Measurements from ENCODE around the gene MEN1. TPM values are rescaled to one million over a fixed set of nuclear protein-coding genes. Genes with fewer than 3 reads are reported as not detected.

Gene MEN1
- total RNA-seq, 2 donors from 2014 or later, result 27.9 to 45.5 TPM

GRCh38 chr11:64796757-64797541 is 13.4 kb downstream of the MEN1 start:
- 88% methylated on average over 19 of the region's 19 CpGs for WGBS
- no peak for DNase-seq (ENCODE audit: low spot score)

GRCh38 chr11:64796047-64796756 is 14.1 kb downstream of the MEN1 start:
- WGBS, result 82% methylated on average over 19 of the region's 19 CpGs
- Histone ChIP-seq H3K36me3 (peaks cover 3 to 9% of the 10 kb centered on the region in 2 donors), H3K9me3 (no peaks in the 10 kb centered on the region), H3K4me3 (no peak overlapping the region), H3K4me1 (replicated peaks) (no peaks in the 10 kb centered on the region), H3K27me3 (replicated peaks; ENCODE audit: insufficient read depth) (no peaks in the 10 kb centered on the region), H3K27ac (no peak overlapping the region)
- intact Hi-C loops (cut with DNase I), result no loop called here
- no peak for DNase-seq (ENCODE audit: low spot score)
- TF ChIP-seq POLR2A (IDR thresholded peaks at IDR 0.05), result no peak
- TF ChIP-seq POLR2AphosphoS5 (IDR thresholded peaks at IDR 0.05), result no peak
- TF ChIP-seq CTCF (IDR thresholded peaks at IDR 0.05), result no peak

More at GRCh38 chr11:64796757-64797541, 13.4 kb downstream of the MEN1 start:
- no peak for TF ChIP-seq CTCF (IDR thresholded peaks at IDR 0.05)
- TF ChIP-seq POLR2AphosphoS5 (IDR thresholded peaks at IDR 0.05), result no peak
- TF ChIP-seq POLR2A (IDR thresholded peaks at IDR 0.05), result no peak
- no peaks in the 10 kb centered on the region for H3K27me3 ChIP-seq (replicated peaks; ENCODE audit: insufficient read depth)
- H3K4me1 ChIP-seq (replicated peaks), result no peaks in the 10 kb centered on the region
- no peak overlapping the region for H3K4me3 ChIP-seq
- intact Hi-C loops (cut with DNase I), result no loop called here
- H3K9me3 ChIP-seq, result no peaks in the 10 kb centered on the region
- peaks cover 3 to 9% of the 10 kb centered on the region in 2 donors for H3K36me3 ChIP-seq
- no peak overlapping the region for H3K27ac ChIP-seq

GRCh38 chr11:64794526-64794925 is 15.8 kb downstream of the MEN1 start:
- 97% methylated on average over 10 of the region's 10 CpGs for WGBS
- Histone ChIP-seq H3K36me3 (peaks cover 3 to 9% of the 10 kb centered on the region in 2 donors), H3K27ac (no peak overlapping the region), H3K4me1 (replicated peaks) (no peaks in the 10 kb centered on the region), H3K9me3 (no peaks in the 10 kb centered on the region), H3K4me3 (no peak overlapping the region), H3K27me3 (replicated peaks; ENCODE audit: insufficient read depth) (no peaks in the 10 kb centered on the region)
- intact Hi-C loops (cut with DNase I), result no loop called here
- no peak for DNase-seq (ENCODE audit: low spot score)
- no peak for TF ChIP-seq POLR2AphosphoS5 (IDR thresholded peaks at IDR 0.05)
- no peak for TF ChIP-seq CTCF (IDR thresholded peaks at IDR 0.05)
- TF ChIP-seq POLR2A (IDR thresholded peaks at IDR 0.05), result no peak

DNA sequence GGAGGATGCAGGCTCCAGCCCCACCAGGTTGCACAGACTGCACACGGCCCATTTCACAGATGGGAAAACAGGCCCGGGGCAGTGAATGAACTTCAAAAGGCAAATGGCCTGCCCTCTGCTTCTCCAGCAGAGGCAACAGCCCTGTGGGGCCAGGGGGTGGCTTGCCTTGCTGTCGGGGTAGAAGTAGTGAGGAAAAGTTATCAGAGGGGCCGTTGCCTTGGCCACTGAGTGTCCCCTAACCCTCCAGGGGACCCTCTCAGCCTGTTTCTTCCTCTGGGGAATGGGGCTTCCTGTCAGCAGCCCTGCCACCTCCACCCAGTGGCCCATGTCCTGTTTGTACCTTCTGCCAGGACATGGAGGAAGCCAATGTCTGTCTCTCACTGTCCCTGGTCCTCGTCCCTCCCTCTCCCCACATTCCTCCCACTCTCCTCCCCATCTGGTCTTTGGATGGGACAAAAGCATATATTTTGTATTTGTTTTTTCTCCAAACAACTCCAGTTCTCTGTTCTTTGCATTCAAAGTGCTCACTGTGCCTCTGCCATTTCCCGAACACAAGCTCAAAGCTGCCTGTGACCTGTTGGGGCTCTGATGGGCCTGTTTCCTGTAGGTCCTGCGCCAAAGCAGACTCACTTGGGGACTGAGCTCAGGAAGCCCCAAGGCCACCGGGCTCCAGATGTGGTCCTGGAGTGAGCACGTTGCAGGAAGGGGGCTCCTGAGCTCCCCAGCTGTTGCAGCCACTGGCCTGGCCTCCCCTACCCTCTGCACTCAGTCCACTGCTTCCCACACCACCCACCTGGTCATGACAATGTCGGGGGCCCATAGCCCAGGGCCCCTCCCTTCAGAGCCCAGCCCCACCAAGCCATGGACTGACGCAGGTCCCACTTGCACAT is 16.8 kb downstream of the MEN1 start:
- TF ChIP-seq POLR2AphosphoS5 (IDR thresholded peaks at IDR 0.05), result no peak
- no peak for TF ChIP-seq POLR2A (IDR thresholded peaks at IDR 0.05)
- TF ChIP-seq CTCF (IDR thresholded peaks at IDR 0.05), result no peak
- H3K27ac ChIP-seq, result no peak overlapping the region

More for the DNA sequence above, 16.8 kb downstream of the MEN1 start:
- Histone ChIP-seq H3K4me1 (replicated peaks) (no peaks in the 10 kb centered on the region), H3K27me3 (replicated peaks; ENCODE audit: insufficient read depth) (no peaks in the 10 kb centered on the region), H3K4me3 (no peak overlapping the region), H3K9me3 (no peaks in the 10 kb centered on the region), H3K36me3 (peaks cover 3 to 9% of the 10 kb centered on the region in 2 donors)
- intact Hi-C loops (cut with DNase I), result no loop called here
- 76% methylated on average over 11 of the region's 11 CpGs for WGBS
- no peak for DNase-seq (ENCODE audit: low spot score)
